ENCODE data around the gene ZC2HC1C.

The ZC2HC1C gene

GRCh38 chr14:75069121-75069810 is at the start of gene ZC2HC1C:
ZC2HC1C (plus strand) TSS chr14:75069641; CDS start chr14:75070574, 933 bp downstream.
- peak; percentile 85 for DNase-seq

GRCh38 chr14:75022655-75023054 is 46.8 kb upstream of the ZC2HC1C start:
- no peak for DNase-seq

GRCh38 chr14:75023108-75023507 is 46.3 kb upstream of the ZC2HC1C start:
- DNase-seq: no peak

GRCh38 chr14:75025082-75025481 is 44.4 kb upstream of the ZC2HC1C start:
- DNase-seq: no peak

GRCh38 chr14:75025876-75026275 is 43.6 kb upstream of the ZC2HC1C start:
- no peak for DNase-seq

- no peak for DNase-seq
Measured at GRCh38 chr14:75030147-75030546, 39.3 kb upstream of the ZC2HC1C start.

- DNase-seq: no peak
Measured at GRCh38 chr14:75032939-75033338, 36.5 kb upstream of the ZC2HC1C start.

GRCh38 chr14:75040507-75040906 is 28.9 kb upstream of the ZC2HC1C start:
- DNase-seq: no peak

- DNase-seq: no peak
Measured at GRCh38 chr14:75040959-75041358, 28.5 kb upstream of the ZC2HC1C start.

- DNase-seq: no peak
Measured at GRCh38 chr14:75041613-75042012, 27.8 kb upstream of the ZC2HC1C start.

- DNase-seq: no peak
Measured at GRCh38 chr14:75042035-75042434, 27.4 kb upstream of the ZC2HC1C start.

- no peak for DNase-seq
Measured at GRCh38 chr14:75044322-75044721, 25.1 kb upstream of the ZC2HC1C start.

GRCh38 chr14:75044752-75045151 is 24.7 kb upstream of the ZC2HC1C start:
- no peak for DNase-seq

- no peak for DNase-seq
Measured at GRCh38 chr14:75046275-75046674, 23.2 kb upstream of the ZC2HC1C start.

- DNase-seq: no peak
Measured at GRCh38 chr14:75046899-75047298, 22.5 kb upstream of the ZC2HC1C start.

- no peak for DNase-seq
Measured at GRCh38 chr14:75047506-75047905, 21.9 kb upstream of the ZC2HC1C start.

GRCh38 chr14:75048101-75048500 is 21.3 kb upstream of the ZC2HC1C start:
- DNase-seq: no peak

- no peak for DNase-seq
Measured at GRCh38 chr14:75049136-75049535, 20.3 kb upstream of the ZC2HC1C start.

GRCh38 chr14:75049731-75050201 is 19.7 kb upstream of the ZC2HC1C start:
- no peak for DNase-seq

GRCh38 chr14:75050852-75051555 is 18.4 kb upstream of the ZC2HC1C start, which contains the start of gene MLH3:
MLH3 (minus strand) TSS chr14:75051467; CDS start chr14:75049655, 1,812 bp downstream.
- peak; percentile 87 for DNase-seq

- DNase-seq: no peak
Measured at GRCh38 chr14:75051556-75051899, 17.9 kb upstream of the ZC2HC1C start.

GRCh38 chr14:75053396-75054291 is 15.8 kb upstream of the ZC2HC1C start:
- DNase-seq: no peak

- DNase-seq: no peak
Measured at GRCh38 chr14:75054421-75054820, 15.0 kb upstream of the ZC2HC1C start.
